GM13976 (cell line): ENCODE results near the gene UMAD1.

Experiments used
- DNase-seq: peaks from one replicate; pipeline ENCODE4 v3.0.0; 2012; ENCODE audit warnings: low spot score
- in situ Hi-C: fragments of 300-500 bp; cut with MboI; formaldehyde crosslinking; loops from one replicate; pipeline ENCODE4 v1.12.0; 2022; ENCODE audit warnings: low sequenced_read_pairs, mixed read lengths, inconsistent platforms; ENCODE audit not compliant: unreplicated experiment
- TF ChIP-seq, protein P1 (sequence below): IDR thresholded peaks from 2 replicates; pipeline ENCODE4 v1.5.1; 2012; ENCODE audit warnings: borderline replicate concordance, mild to moderate bottlenecking; ENCODE audit not compliant: insufficient read depth; ENCODE audit errors: extremely low read depth, missing control alignments, control extremely low read depth

Gene UMAD1

GRCh38 chr7:7834761-7835160 lies 194.2 kb downstream of the UMAD1 start:
- in situ Hi-C loops: no loop called here

DNA sequence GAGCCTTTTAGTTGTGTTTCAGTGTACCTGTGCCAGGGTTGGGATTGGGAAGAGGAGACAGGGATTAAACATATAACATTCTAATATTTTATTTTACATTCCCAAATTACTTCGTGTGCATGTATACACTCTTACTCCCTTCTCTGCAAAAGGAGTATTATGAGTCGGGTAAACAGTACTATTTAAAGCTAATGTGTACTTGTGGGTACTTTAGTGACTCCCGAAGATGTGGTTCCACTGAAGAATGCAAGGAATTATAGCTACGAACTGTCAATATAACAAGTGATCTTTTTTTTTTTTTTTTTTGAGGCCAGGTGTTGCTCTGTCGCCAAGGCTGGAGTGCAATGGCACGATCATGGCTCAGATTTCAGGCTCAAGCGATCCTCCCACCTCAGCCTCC lies 200.5 kb downstream of the UMAD1 start:
- no peak for DNase-seq
- in situ Hi-C loops: no loop called here
- TF ChIP-seq, protein P1, sequence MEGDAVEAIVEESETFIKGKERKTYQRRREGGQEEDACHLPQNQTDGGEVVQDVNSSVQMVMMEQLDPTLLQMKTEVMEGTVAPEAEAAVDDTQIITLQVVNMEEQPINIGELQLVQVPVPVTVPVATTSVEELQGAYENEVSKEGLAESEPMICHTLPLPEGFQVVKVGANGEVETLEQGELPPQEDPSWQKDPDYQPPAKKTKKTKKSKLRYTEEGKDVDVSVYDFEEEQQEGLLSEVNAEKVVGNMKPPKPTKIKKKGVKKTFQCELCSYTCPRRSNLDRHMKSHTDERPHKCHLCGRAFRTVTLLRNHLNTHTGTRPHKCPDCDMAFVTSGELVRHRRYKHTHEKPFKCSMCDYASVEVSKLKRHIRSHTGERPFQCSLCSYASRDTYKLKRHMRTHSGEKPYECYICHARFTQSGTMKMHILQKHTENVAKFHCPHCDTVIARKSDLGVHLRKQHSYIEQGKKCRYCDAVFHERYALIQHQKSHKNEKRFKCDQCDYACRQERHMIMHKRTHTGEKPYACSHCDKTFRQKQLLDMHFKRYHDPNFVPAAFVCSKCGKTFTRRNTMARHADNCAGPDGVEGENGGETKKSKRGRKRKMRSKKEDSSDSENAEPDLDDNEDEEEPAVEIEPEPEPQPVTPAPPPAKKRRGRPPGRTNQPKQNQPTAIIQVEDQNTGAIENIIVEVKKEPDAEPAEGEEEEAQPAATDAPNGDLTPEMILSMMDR: no peak

More at GRCh38 chr7:7834761-7835160, 194.2 kb downstream of the UMAD1 start:
- DNase-seq: no peak
- TF ChIP-seq, protein P1: no peak

DNA sequence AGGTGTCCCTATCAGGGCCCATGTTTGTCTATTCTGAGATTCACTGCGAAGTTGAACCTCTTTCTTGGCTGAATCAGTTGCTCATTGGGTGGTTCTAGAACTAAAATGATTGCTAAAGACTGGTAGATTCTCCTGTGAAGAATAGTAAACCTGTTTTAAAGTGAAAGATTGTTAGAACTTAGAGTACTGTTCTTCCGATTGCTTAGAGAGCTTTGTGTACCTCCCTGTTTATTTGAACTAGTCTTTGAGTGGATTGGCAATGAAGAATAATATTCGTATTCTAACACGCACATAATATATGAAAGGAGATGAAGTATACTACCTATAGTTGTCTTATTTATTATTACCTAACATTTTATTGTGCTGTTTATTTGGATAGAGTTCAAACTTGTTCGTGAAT lies 202.7 kb downstream of the UMAD1 start:
- DNase-seq: no peak
- in situ Hi-C loops: no loop called here

DNA sequence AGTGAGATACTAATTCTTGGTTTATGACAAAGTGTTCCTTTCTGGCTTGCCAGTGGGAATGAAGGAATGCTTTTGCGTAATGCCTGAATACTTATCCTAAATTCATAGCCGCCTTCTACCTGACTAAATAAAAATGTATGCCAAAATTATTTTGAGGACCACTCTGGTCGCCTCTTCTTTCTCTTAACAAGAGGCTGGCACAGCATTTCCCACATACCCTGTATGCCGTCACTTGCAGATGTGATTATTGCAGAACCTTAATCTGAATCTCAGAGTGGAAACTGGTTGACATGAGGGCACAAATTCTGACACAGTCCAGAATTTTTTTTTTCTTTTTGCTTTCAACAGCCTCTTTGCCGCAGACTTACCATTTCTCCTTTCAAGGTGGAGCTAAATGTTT lies 203.4 kb downstream of the UMAD1 start:
- in situ Hi-C loops: no loop called here
- TF ChIP-seq, protein P1: no peak
- DNase-seq: no peak

More for the DNA sequence above, 202.7 kb downstream of the UMAD1 start:
- TF ChIP-seq, protein P1: no peak

- DNase-seq: no peak
- in situ Hi-C loops: no loop called here
- TF ChIP-seq, protein P1: no peak
Measured at GRCh38 chr7:7848246-7848645, 207.7 kb downstream of the UMAD1 start.

DNA sequence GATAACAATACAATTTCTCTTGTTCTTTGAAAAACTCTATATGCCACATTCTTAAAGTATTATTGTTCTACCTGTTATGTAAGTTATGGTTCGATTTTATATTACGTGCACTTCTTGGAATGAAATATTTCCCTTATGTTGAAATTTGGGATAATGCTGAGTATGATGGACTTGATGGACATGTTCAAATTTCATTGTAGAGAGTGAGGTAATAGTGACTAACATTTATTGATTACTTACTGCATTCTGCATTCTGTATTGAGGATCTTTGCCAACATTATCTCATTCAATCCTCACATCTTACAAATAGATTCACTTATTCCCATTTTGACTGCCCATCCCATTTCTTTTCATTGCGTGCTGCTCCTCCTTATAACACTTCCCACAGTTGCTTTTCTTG lies 208.3 kb downstream of the UMAD1 start:
- in situ Hi-C loops: no loop called here
- TF ChIP-seq, protein P1: no peak
- DNase-seq: no peak

DNA sequence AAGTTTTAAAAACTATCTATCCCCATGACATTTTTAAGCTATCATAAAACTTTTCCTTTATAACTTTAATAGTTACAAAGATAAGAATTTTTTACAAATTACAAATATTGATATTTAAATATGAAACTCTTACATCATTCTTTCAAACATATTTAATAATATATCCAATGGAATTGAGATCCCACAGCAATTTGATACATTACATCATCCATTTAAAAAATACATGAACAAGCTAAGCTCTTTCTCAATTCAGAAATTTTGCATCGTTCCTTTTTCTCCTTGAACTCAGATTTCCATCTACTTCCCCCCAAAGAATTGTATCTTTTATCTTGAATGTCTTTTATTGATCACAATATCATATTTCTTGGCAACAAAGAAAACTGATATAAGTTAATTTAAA lies 209.6 kb downstream of the UMAD1 start:
- TF ChIP-seq, protein P1: no peak
- in situ Hi-C loops: no loop called here
- no peak for DNase-seq
